ENCODE measurements around the gene CLMP. TPM values are rescaled to one million over a fixed set of nuclear protein-coding genes. Genes with fewer than 3 reads are reported as not detected.

Gene CLMP
- total RNA-seq, 1 donor from 2014 or later, result under 0.01 TPM

DNA sequence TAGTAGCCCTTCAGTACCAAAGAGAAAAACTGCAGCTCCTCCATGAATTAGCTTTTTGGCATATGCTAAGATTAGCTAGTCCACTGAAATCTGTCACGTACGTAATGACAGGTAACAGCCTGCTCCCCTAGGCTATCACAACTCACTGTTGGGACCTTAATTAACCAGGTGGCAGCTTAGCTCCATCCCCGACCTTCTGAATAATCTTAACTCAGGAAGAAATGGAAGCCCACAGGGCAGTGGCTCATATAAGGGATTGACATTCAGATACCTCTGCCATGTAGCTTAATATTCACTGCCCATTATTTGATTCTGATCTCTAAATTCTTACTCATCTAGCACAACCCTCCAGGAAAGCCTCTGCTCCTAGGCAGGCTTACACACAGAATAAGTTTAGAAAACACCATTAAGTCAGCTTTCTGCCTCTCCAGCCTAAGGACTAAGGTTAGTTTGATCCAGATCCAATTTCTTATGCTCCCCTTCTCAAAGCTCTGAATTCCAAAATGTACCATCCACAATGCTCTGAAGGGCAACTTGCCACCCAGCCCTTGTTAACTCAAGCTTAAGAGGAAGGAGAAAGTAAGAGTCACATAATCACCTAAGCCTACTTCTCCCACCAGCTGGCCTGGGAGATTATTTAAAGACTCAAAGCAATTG, 138.1 kb downstream of the CLMP start:
- no peak for DNase-seq (ENCODE audit: low read depth in 2 of 2)

GRCh38 chr11:123055191-123055901, 139.7 kb downstream of the CLMP start:
- DNase-seq (ENCODE audit: low read depth in 2 of 2), result no peak

GRCh38 chr11:123054301-123055065, 140.6 kb downstream of the CLMP start:
- DNase-seq (ENCODE audit: low read depth in 2 of 2), result peak; percentile 60 to 74

DNA sequence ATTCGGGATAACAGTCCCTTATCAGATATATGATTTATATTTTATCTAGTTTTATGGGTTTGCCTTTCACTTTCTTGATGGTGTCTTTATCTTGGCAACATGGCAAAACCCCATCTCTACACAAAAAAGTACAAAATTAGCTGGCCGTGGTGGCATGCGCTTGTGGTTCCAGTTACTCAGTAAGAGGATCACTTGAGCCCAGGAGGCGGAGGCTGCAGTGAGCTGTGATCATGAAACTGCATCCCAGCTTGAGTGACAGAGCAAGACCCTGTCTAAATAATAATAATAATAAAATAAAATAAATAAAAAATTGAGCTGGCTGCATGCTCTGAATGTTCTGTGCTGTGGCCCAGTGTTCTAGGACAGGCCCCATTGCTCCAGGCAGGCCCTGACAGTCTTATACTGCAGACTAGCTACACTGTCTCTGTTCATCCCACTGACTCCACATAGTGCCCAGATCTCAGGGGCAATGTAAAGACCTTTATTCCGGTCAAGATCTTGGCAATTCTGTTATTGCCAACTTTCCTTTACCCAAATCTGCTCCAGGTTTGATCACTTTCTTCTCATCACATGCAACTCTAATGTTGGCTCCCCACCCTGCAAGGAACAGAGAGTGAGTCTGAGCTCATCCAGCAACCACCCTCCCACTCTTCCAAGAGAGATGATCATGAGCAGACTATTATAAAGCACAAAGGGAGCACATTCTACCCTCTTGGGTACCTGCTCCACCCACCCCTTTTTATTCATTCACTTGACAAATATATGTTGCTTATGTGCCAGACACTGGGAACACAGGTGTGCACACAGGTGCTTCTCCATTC, 141.9 kb downstream of the CLMP start:
- no peak for DNase-seq (ENCODE audit: low read depth in 2 of 2)

DNA sequence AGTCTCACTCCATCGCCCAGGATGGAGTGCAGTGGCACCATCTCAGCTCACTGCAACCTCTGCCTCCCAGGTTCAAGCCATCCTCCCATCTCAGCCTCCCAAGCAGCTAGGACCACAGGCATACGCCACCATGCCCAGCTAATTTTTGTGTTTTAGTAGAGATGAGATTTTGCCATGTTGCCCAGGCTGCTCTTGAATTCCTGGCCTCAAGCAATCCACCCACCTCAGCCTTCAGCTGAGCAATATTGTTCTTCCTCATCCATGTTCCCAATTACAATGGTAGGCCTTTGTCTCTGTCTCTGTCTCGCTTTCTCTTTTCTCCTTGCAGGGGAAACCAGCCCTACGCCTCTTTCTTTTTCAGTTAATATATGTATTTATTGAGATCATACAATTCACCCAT, 143.4 kb downstream of the CLMP start:
- no peak for DNase-seq (ENCODE audit: low read depth in 2 of 2)

- DNase-seq (ENCODE audit: low read depth in 2 of 2), result no peak
Measured at GRCh38 chr11:123051146-123051545, 143.9 kb downstream of the CLMP start.

DNA sequence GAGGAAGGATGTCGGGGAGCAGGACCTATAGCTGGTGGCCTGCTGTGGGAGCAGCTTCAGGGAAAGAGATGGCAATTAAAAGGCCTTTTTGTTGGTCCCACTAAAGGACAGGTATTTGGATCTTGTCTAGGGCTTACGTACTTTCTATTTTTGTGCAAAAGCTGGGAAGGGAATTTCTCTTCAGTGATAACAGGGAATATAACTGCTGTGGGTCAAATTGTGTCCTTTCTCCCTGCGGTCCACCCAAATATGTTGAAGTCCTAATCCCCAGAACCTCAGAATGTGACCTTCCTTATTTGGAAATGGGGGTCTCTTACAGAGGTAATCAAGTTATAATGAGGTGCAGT, 147.1 kb downstream of the CLMP start:
- DNase-seq (ENCODE audit: low read depth in 2 of 2), result no peak

GRCh38 chr11:123047266-123047946, 147.6 kb downstream of the CLMP start:
- DNase-seq (ENCODE audit: low read depth in 2 of 2), result no peak

GRCh38 chr11:123046473-123047259, 148.4 kb downstream of the CLMP start:
- DNase-seq (ENCODE audit: low read depth in 2 of 2), result no peak

DNA sequence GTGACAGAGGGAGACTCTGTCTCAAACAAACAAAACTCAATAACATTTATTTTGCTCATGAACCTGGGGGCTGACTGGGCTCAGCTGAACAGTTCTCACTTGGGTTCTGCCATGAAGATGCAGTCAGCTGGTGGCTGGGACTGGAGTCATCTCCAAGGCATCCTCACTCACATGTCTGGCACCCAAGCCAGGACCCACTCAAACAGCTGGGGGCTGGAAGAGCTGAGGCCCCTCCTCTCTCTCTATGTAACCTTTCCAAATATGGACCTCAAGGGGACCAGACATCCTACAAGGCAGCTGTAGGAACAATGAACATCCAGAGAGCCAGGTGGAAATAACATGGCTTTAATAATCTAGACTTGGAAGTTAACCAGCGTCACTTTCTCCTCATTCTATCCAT, 149.9 kb downstream of the CLMP start:
- DNase-seq (ENCODE audit: low read depth in 2 of 2), result no peak

DNA sequence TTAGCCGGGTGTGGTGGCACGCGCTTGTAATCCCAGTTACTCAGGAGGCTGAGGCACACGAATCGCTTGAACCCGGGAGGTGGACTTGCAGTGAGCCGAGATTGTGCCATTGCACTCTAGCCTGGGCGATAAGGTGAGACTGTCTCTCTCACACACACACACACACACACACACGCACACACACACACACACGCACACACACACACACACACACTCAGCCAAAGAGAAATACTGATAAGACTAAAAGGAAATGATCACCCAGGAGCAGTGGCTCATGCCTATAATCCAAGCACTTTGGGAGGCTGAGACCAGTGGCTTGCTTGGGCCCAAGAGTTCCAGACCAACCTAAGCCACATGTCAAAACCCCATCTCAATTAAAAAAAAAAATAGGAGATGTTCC, 153.9 kb downstream of the CLMP start:
- no peak for DNase-seq (ENCODE audit: low read depth in 2 of 2)

- DNase-seq (ENCODE audit: low read depth in 2 of 2), result no peak
Measured at GRCh38 chr11:123040111-123040432, 155.0 kb downstream of the CLMP start.

- no peak for DNase-seq (ENCODE audit: low read depth in 2 of 2)
Measured at GRCh38 chr11:123035831-123036230, 159.2 kb downstream of the CLMP start.

DNA sequence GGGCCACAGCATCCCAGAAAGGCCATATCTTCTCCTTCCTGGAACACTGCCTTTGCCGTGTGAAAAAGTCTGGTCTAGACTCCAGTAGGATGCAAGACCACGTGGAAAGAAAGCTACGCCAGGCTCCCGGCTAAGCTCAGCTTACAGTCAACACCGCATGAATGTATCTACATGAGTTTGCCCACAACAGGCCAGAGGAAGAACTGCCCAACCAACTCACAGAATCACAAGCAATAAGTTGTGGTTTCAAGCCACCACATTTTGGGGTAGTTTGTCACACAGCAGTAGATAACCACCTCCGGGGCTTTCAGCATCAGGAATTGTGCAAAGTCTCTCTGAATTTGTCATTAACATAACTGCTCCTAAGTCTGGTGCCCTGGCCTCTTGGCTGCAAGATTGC, 160.5 kb downstream of the CLMP start:
- DNase-seq (ENCODE audit: low read depth in 2 of 2), result no peak

GRCh38 chr11:123033895-123034294, 161.2 kb downstream of the CLMP start:
- DNase-seq (ENCODE audit: low read depth in 2 of 2), result peak; percentile 1 to 41

- no peak for DNase-seq (ENCODE audit: low read depth in 2 of 2)
Measured at GRCh38 chr11:123030517-123030916, 164.5 kb downstream of the CLMP start.

DNA sequence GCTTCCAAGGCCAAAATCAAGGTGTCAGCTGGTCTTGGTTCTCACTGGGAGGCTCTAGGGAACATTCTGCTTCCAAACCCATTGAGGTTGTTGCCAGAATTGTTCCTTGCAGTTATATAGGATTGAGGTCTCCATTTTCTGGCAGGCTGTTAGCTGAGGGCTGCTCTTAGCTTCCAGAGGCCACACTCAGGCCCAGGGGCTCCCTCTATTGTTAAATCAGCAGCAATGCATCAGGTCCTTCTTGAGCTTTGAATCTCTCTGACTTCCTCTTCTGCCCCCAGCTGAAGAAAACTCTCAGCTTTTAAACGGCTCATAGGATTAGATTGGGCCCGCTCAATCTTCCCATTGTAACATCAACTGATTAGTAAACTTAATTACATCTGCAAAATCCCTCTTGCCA, 174.1 kb downstream of the CLMP start:
- peak; percentile 12 to 55 for DNase-seq (ENCODE audit: low read depth in 2 of 2)

Data from dermis microvascular lymphatic vessel endothelial cell (primary cell).